Stimulated activated CD4-positive, alpha-beta T cell treated with anti-CD3 and anti-CD28 coated beads, Interleukin-12 subunit alpha, Interleukin-12 subunit beta, amount 100 ng/mL, for 24 hours (primary cell): ENCODE results near the gene LMAN1L.

Experiments used
- DNase-seq, 2 experiments: peaks; one replicate each; pipeline ENCODE4 v3.0.0-alpha.2; 2020; ENCODE audit warnings: low read depth in 2 of 2

LMAN1L gene

GRCh38 chr15:74794248-74794969 lies 18.2 kb upstream of the LMAN1L start:
- DNase-seq = no peak

DNA sequence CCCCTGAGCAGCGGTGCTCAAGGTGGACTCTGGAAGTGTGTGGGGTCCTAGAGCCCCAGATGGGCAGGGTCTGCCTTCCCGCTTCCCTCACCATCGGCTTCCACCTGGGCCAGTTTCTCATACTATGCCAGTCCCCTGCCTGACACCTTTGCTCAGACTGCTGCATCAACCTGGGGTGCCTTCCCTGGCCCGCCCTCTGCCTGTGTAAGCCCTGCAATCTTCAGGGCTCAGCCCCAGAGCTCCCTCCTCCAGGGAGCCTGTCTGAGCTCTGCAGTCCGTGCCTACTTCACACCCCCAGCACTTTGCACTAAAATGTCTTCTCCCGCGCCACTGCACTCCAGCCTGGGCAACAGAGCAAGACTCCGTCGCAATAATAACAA lies 17.7 kb upstream of the LMAN1L start:
- no peak for DNase-seq

DNA sequence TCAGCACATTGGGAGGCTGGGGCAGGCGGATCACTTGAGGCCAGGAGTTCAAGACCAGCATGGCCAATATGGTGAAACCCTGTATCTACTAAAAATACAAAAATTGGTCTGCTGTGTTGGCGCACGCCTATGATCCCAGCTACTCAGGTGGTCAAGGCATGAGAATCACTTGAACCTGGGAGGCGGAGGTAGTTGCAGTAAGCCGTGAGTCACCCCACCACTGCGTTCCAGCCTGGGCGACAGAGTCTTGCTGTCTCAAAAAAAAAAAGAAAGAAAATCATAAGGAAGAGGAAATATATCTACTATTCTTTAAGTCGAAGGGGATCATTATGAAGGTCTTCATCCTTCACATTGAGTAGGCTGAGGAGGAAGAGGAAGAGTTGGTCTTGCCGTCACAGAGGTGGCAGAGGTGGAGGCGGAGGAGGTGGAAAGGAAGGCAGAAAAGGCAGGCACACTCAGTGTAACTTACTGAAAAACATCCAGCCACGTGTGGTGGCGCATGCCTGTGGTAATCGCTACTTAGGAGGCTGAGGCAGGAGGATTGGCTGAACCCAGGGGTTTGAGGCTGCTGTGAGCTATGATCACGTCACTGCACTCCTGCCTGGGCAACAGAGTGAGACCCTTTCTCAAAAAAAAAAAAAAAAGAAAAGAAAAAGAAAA lies 16.5 kb upstream of the LMAN1L start:
- DNase-seq = no peak

DNA sequence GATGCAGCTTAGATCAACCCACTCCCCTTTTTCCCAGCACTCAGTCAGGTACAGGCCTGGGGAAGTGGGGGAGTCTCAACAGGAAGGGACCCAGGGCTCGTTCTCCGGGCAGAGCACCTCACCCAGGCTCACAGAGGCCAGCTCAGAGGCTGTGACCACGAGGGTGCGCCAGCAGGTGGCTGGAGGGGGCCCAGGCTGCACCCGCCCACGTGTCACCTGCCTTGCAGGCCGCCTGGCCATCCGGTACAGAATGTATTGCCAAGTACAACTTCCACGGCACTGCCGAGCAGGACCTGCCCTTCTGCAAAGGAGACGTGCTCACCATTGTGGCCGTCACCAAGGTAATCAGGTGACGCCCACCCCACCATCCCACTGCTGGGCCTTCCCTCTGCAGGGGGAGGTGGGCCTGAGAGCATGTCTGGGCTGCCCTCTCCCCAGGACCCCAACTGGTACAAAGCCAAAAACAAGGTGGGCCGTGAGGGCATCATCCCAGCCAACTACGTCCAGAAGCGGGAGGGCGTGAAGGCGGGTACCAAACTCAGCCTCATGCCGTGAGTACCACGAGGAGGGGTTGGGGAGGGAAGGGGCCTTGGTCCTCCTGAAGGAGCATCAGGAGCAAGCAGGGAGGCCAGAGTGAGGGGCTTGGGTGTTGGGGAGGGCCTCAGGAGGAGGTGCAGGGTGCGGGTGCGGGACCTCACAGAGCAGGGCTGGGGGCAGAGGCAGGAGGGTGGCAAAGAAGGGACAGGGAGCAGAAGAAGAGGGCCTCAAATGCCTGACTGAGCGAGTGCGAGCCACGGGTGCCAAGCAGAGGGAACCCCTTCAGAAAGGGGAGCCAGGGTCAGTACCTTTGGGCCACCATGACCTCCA lies 14.0 kb upstream of the LMAN1L start:
- DNase-seq = no peak

DNA sequence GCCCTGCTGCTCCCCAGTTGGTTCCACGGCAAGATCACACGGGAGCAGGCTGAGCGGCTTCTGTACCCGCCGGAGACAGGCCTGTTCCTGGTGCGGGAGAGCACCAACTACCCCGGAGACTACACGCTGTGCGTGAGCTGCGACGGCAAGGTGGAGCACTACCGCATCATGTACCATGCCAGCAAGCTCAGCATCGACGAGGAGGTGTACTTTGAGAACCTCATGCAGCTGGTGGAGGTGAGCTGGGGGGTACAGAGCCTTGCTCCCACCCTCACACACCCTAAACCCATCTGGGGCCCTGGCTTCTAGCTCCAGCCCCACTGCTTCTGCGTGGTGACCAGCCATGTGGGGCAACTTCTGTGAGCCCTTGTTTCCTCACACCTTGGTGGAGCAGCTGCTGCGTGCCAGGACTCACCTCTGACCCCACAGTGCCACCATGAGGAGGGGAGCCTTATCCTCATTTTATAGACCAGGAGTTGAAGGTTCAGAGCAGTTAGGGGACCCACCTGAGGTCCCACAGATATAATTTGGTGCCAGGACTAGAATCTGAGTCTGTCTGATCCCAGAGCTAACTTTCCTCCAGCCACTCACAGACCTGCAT lies 13.3 kb upstream of the LMAN1L start:
- DNase-seq = no peak

DNA sequence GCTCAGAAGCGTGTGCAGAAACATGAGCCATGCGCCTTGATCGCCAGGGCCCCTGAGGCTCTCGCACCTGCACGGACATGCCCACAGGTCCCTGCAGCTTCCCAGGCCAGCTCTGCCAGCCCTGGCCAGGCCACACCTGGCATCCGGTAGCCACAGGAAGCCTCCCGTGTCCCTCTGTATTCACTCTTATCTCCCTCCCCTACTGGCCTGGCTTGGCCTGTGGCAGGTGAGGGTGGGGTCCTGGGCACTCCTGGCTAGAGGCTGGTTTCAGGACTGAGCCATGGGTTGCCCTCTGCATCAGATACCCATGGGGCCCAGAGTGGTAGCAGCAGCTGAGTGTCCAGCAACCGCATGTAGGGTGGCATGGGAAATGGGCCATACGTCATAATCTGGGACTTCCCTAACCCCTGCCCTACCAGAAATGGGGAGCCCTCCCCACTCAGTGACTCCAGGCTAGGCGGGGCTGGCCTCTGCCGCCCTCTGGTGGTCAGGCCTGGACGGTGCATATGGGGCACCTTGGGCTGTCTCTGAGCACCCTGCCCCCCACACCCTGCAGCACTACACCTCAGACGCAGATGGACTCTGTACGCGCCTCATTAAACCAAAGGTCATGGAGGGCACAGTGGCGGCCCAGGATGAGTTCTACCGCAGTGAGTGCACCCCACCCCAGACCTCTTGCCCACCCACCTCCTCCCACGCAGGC lies 12.6 kb upstream of the LMAN1L start:
- DNase-seq = peak; percentile 69 to 78

DNA sequence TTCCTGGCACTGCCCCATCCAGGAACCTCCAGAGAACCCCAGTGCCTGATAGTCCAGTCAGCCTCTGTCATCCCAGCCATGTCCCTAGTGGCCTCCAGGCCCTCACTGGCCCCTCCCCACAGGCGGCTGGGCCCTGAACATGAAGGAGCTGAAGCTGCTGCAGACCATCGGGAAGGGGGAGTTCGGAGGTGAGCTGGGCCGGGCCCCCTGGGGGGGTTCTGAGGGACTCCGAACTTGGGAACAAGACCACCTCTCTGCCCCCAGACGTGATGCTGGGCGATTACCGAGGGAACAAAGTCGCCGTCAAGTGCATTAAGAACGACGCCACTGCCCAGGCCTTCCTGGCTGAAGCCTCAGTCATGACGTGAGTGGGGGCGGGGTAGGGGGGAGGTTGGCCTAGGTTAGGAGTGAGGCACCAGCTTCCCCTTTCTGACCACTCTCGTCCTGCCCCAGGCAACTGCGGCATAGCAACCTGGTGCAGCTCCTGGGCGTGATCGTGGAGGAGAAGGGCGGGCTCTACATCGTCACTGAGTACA lies 12.0 kb upstream of the LMAN1L start:
- DNase-seq = no peak

GRCh38 chr15:74801311-74801997 lies 11.2 kb upstream of the LMAN1L start:
- DNase-seq = no peak

DNA sequence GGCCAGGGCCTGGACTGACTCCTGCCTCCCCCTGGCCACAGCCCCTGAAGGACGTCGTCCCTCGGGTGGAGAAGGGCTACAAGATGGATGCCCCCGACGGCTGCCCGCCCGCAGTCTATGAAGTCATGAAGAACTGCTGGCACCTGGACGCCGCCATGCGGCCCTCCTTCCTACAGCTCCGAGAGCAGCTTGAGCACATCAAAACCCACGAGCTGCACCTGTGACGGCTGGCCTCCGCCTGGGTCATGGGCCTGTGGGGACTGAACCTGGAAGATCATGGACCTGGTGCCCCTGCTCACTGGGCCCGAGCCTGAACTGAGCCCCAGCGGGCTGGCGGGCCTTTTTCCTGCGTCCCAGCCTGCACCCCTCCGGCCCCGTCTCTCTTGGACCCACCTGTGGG lies 10.3 kb upstream of the LMAN1L start:
- DNase-seq = no peak

GRCh38 chr15:74802862-74803447 lies 9.7 kb upstream of the LMAN1L start:
- DNase-seq = no peak

DNA sequence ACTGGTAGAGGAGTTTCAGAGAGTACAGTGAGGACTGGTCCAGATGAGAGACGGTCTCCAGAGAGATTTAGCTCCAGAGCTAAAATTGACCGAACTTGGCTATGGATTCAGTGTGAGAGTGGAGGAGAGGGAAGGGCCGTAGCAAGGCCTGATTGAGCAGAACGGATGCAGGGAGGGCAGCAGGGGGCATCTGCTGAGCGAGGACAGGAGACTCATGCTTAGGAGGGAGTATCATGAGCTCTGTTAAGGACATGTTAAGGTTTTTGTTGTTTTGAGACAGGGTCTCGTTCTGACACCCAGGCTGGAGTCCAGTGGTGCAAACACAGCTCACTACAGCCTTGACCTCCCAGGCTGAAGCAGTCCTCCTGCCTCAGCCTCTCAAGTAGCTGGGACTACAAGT lies 7.7 kb upstream of the LMAN1L start:
- DNase-seq = no peak

GRCh38 chr15:74807282-74807681 lies 5.4 kb upstream of the LMAN1L start:
- no peak for DNase-seq

DNA sequence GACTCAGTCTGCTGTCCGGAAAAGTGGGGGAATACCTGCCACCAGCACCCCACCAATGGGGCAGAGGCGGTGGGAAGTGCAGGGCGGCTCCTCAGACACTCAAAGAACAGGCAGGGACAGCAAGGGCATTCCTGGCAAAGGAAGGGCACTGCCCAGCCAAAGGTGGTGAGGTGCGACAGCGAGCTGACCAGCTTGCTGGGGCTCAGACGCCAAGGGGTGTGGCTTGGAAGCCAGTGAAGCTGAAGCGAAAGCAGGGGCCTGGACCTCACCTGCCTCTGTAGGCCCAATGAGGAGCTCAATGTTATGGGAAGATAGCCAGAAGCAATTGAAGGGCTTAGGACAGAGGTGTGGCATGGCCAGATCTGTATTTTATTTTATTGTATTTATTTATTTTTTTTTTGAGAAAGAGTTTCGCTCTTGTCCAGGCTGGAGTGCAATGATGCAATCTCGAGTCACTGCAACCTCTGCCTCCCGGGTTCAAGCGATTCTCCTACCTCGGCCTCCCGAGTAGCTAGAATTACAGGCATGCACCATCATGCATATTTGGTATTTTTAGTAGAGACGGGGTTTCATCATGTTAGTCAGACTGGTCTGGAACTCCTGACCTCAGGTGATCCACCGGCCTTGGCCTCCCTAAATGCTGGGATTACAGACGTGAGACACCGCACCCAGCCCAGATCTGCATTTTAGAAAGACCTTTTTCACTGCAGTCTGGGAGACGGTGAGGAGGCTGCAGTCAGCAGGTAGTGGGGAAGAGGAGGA lies 4.4 kb upstream of the LMAN1L start:
- no peak for DNase-seq

DNA sequence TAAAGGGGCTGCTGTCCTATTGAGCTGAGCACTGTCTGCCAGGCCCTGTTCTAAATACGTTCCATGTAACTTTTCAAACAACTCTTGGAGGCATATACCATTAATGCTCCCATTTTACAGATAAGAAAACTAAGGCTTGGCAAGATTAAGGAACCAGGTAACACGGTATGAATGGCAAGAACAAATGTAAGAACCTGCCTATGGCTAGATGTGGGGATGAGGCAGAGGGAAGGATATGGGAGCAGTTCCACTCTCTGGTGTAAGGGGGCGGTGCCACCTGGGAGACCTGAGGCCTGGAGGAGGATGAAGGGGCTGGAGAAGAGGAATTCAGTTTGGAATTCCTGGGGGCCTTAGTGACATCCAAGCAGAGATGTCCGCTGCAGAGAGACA lies 3.8 kb upstream of the LMAN1L start:
- DNase-seq = no peak

GRCh38 chr15:74809242-74809641 lies 3.4 kb upstream of the LMAN1L start:
- DNase-seq = no peak

- DNase-seq = no peak
These were observed 2.7 kb upstream of the LMAN1L start for GRCh38 chr15:74809956-74810355.

- no peak for DNase-seq
These were observed 2.7 kb downstream of the LMAN1L start for GRCh38 chr15:74815121-74815934.

DNA sequence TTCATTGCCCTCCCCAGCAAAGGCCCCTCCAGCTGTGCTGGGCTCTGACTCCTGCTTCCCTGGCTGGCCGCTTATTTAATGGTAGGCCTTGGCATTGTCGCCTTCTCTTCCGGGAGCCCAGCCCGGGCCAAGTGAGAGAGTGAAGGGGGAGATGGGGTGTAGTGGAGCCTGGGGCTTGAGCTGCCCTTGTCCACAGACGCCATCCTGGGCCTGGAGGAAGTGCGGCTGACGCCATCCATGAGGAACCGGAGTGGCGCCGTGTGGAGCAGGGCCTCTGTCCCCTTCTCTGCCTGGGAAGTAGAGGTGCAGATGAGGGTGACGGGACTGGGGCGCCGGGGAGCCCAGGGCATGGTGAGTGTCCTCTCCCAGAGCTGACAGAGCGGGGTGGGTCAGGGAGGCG lies 3.3 kb downstream of the LMAN1L start:
- DNase-seq = no peak
